Breast epithelium (tissue), 3 donors: Measurements from ENCODE around the gene GPR152.

Source experiments
- POLR2A ChIP-seq: fragments of 450-650 bp; IDR thresholded peaks from one replicate; pipeline ENCODE4 v1.6.1; 2016; ENCODE audit warnings: antibody characterized with exemption, mild to moderate bottlenecking, moderate library complexity
- POLR2AphosphoS5 ChIP-seq, 3 donors: sonication (generic); formaldehyde crosslinking; IDR thresholded peaks; one replicate each; pipeline ENCODE4 v1.6.1; 2017; ENCODE audit warnings: antibody characterized with exemption in 3 of 3
- TF ChIP-seq, protein P1 (sequence below), 3 donors: fragments of 450-650 bp; IDR thresholded peaks; one replicate each; pipeline ENCODE4 v1.5.1; 2016 to 2017; ENCODE audit warnings: antibody characterized with exemption in 3 of 3, mild to moderate bottlenecking in 3 of 3, moderate library complexity in 3 of 3

DNA sequence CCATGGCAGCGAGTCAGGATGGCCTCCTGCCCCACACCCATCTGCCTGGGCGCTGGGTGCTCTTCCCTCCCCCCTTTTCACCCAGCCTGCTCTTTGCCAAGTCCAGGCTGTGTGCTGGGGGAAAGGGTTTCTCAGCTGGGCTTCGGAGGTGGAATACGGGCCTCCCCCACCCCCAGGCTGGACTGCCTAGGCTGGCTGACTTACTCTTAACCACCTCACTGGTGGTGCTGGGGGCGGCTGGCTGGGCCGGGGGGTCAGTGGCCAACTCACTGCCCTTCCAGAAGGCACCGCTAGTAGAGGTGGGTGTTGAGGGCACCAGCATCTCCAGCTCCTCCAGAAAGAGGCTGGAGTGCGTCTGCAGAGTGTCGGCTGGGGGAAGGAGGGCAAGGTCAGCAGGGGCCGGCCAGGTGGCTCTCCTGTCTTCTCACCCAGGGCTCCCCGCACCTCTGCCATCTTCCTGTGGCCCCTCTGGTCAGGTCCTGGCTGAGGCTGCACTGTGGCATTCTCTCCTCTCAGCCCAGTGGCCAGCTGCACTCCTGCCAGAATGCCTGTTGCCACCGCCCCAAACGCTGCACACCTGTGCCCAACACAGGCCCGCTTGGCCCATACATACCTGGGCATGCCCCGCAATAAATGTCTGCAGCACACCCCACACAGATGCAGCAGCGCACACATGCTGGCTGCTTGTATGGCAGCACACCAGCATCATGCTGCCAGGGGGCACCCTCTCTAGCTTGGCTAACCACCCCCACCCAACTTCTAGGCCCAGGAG lies 42.9 kb upstream of the GPR152 start:
- TF ChIP-seq, protein P1, sequence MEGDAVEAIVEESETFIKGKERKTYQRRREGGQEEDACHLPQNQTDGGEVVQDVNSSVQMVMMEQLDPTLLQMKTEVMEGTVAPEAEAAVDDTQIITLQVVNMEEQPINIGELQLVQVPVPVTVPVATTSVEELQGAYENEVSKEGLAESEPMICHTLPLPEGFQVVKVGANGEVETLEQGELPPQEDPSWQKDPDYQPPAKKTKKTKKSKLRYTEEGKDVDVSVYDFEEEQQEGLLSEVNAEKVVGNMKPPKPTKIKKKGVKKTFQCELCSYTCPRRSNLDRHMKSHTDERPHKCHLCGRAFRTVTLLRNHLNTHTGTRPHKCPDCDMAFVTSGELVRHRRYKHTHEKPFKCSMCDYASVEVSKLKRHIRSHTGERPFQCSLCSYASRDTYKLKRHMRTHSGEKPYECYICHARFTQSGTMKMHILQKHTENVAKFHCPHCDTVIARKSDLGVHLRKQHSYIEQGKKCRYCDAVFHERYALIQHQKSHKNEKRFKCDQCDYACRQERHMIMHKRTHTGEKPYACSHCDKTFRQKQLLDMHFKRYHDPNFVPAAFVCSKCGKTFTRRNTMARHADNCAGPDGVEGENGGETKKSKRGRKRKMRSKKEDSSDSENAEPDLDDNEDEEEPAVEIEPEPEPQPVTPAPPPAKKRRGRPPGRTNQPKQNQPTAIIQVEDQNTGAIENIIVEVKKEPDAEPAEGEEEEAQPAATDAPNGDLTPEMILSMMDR (IDR thresholded peaks at IDR 0.05) = no peak
- TF ChIP-seq POLR2AphosphoS5 (IDR thresholded peaks at IDR 0.05) = no peak
- TF ChIP-seq POLR2A = no peak
